ENCODE data around the gene GPSM1. TPM values are rescaled to one million over a fixed set of nuclear protein-coding genes. Genes with fewer than 3 reads are reported as not detected.

GPSM1 gene
- total RNA-seq, 1 donor from 2014 or later, result 59.4 TPM

- Histone ChIP-seq H3K4me1 (ENCODE audit: insufficient read depth, low read length) (no peaks in the 10 kb centered on the region), H3K4me2 (ENCODE audit: low read length) (no peak overlapping the region), H3K4me3 (ENCODE audit: insufficient read depth, low read depth, low read length) (no peak overlapping the region), H3K27me3 (ENCODE audit: insufficient read depth, low read length) (peaks cover 13% of the 10 kb centered on the region), H3K79me2 (ENCODE audit: insufficient read depth, low read length) (no peaks in the 10 kb centered on the region), H3K36me3 (ENCODE audit: insufficient read depth, low read length) (no peaks in the 10 kb centered on the region), H2AFZ (ENCODE audit: low read depth, low read length) (no peak overlapping the region), H3K9ac (ENCODE audit: low read length) (no peak overlapping the region), H3K9me3 (ENCODE audit: insufficient read depth, low read depth, low read length) (no peaks in the 10 kb centered on the region), H4K20me1 (ENCODE audit: insufficient read depth, low read length) (no peaks in the 10 kb centered on the region), H3K27ac (ENCODE audit: low read depth, low read length) (no peak overlapping the region)
- H3K9me3 Mint-ChIP-seq (ENCODE audit: unreplicated experiment), result no peaks in the 10 kb centered on the region
- H3K4me1 Mint-ChIP-seq (ENCODE audit: low read depth, unreplicated experiment), result no peaks in the 10 kb centered on the region
- no peak for FAIRE-seq
- no peak for DNase-seq (ENCODE audit: low read depth)
- no peaks in the 10 kb centered on the region for H3K36me3 Mint-ChIP-seq (ENCODE audit: low read depth, unreplicated experiment)
- no peak overlapping the region for H3K27ac Mint-ChIP-seq (ENCODE audit: unreplicated experiment)
- peaks cover 23% of the 10 kb centered on the region for H3K27me3 Mint-ChIP-seq (ENCODE audit: low read depth, unreplicated experiment)
- no peak overlapping the region for H3K4me3 Mint-ChIP-seq (ENCODE audit: unreplicated experiment)
- TF ChIP-seq CTCF (IDR thresholded peaks at IDR 0.05; ENCODE audit: insufficient read depth, low read depth, low read length) (no peak), EZH2 (IDR thresholded peaks at IDR 0.05; ENCODE audit: insufficient read depth, low read length) (no peak)
These were observed 30.8 kb upstream of the GPSM1 start for GRCh38 chr9:136296434-136297015.

GRCh38 chr9:136297016-136297691 is 30.2 kb upstream of the GPSM1 start:
- H3K4me3 ChIP-seq (ENCODE audit: insufficient read depth, low read depth, low read length), result no peak overlapping the region
- Mint-ChIP-seq H3K4me3 (ENCODE audit: unreplicated experiment) (no peak overlapping the region), H3K9me3 (ENCODE audit: unreplicated experiment) (no peaks in the 10 kb centered on the region), H3K36me3 (ENCODE audit: low read depth, unreplicated experiment) (no peaks in the 10 kb centered on the region), H3K4me1 (ENCODE audit: low read depth, unreplicated experiment) (no peaks in the 10 kb centered on the region), H3K27me3 (ENCODE audit: low read depth, unreplicated experiment) (peaks cover 23% of the 10 kb centered on the region), H3K27ac (ENCODE audit: unreplicated experiment) (no peak overlapping the region)
- H3K4me2 ChIP-seq (ENCODE audit: low read length), result no peak overlapping the region
- FAIRE-seq (no peak), DNase-seq (ENCODE audit: low read depth) (no peak)
- no peaks in the 10 kb centered on the region for H4K20me1 ChIP-seq (ENCODE audit: insufficient read depth, low read length)
- H3K79me2 ChIP-seq (ENCODE audit: insufficient read depth, low read length), result no peaks in the 10 kb centered on the region
- H3K36me3 ChIP-seq (ENCODE audit: insufficient read depth, low read length), result no peaks in the 10 kb centered on the region
- no peak overlapping the region for H3K27ac ChIP-seq (ENCODE audit: low read depth, low read length)
- H2AFZ ChIP-seq (ENCODE audit: low read depth, low read length), result no peak overlapping the region
- no peak for TF ChIP-seq EZH2 (IDR thresholded peaks at IDR 0.05; ENCODE audit: insufficient read depth, low read length)
- peaks cover 13% of the 10 kb centered on the region for H3K27me3 ChIP-seq (ENCODE audit: insufficient read depth, low read length)
- H3K9ac ChIP-seq (ENCODE audit: low read length), result no peak overlapping the region
- H3K4me1 ChIP-seq (ENCODE audit: insufficient read depth, low read length), result no peaks in the 10 kb centered on the region
- no peaks in the 10 kb centered on the region for H3K9me3 ChIP-seq (ENCODE audit: insufficient read depth, low read depth, low read length)

GRCh38 chr9:136297766-136298735 is 29.3 kb upstream of the GPSM1 start:
- H3K27ac Mint-ChIP-seq (ENCODE audit: unreplicated experiment), result no peak overlapping the region
- H3K9me3 Mint-ChIP-seq (ENCODE audit: unreplicated experiment), result no peaks in the 10 kb centered on the region
- H3K4me3 Mint-ChIP-seq (ENCODE audit: unreplicated experiment), result no peak overlapping the region
- no peak overlapping the region for H3K4me2 ChIP-seq (ENCODE audit: low read length)
- H3K4me1 Mint-ChIP-seq (ENCODE audit: low read depth, unreplicated experiment), result no peaks in the 10 kb centered on the region
- TF ChIP-seq CTCF (IDR thresholded peaks at IDR 0.05; ENCODE audit: insufficient read depth, low read depth, low read length), result no peak
- no peak for TF ChIP-seq EZH2 (IDR thresholded peaks at IDR 0.05; ENCODE audit: insufficient read depth, low read length)
- no peak for DNase-seq (ENCODE audit: low read depth)
- no peak overlapping the region for H3K9ac ChIP-seq (ENCODE audit: low read length)
- no peak for FAIRE-seq
- no peaks in the 10 kb centered on the region for H4K20me1 ChIP-seq (ENCODE audit: insufficient read depth, low read length)
- H2AFZ ChIP-seq (ENCODE audit: low read depth, low read length), result no peak overlapping the region
- no peaks in the 10 kb centered on the region for H3K9me3 ChIP-seq (ENCODE audit: insufficient read depth, low read depth, low read length)
- no peak overlapping the region for H3K4me3 ChIP-seq (ENCODE audit: insufficient read depth, low read depth, low read length)
- H3K27ac ChIP-seq (ENCODE audit: low read depth, low read length), result no peak overlapping the region
- H3K27me3 Mint-ChIP-seq (ENCODE audit: low read depth, unreplicated experiment), result peaks cover 25% of the 10 kb centered on the region
- H3K36me3 ChIP-seq (ENCODE audit: insufficient read depth, low read length), result no peaks in the 10 kb centered on the region
- no peaks in the 10 kb centered on the region for H3K4me1 ChIP-seq (ENCODE audit: insufficient read depth, low read length)
- no peaks in the 10 kb centered on the region for H3K36me3 Mint-ChIP-seq (ENCODE audit: low read depth, unreplicated experiment)
- peaks cover 13% of the 10 kb centered on the region for H3K27me3 ChIP-seq (ENCODE audit: insufficient read depth, low read length)
- H3K79me2 ChIP-seq (ENCODE audit: insufficient read depth, low read length), result no peaks in the 10 kb centered on the region
